IMR-90 (cell line): ENCODE measurements around the gene ATP11B. TPM values are rescaled to one million over a fixed set of nuclear protein-coding genes. Genes with fewer than 3 reads are reported as not detected.

Source experiments
- ATAC-seq: fragments of 200-7000 bp; cut with Tn5 transposase; 2 replicates; pipeline ENCODE4 v1.9.1; 2020; ENCODE audit warnings: low read depth, mild to moderate bottlenecking, moderate library complexity
- BruUV-seq: library from RNA; stranded (reverse); fragments of 400-500 nt; replicated peaks from 2 replicates; lab custom pipeline; 2021; lab: Mats Ljungman, UMichigan
- CTCF ChIA-PET: fragments of 300-600 bp; formaldehyde crosslinking; extraction: SDS; loops from one replicate; lab custom pipeline; 2021; ENCODE audit warnings: antibody characterized with exemption; lab: Yijun Ruan, JAX
- POLR2A ChIA-PET: fragments of 300-600 bp; sonication (Branson Sonifier 250); formaldehyde crosslinking; loops from one replicate; lab custom pipeline; 2022; ENCODE audit warnings: antibody characterized with exemption; ENCODE audit not compliant: unreplicated experiment; lab: Charles Lee
- DNase-seq: peaks from one replicate; pipeline ENCODE4 v3.0.0; 2013
- H2AFZ ChIP-seq: replicated peaks from 2 replicates; pipeline ENCODE3; 2013; ENCODE audit warnings: low read length, mild to moderate bottlenecking; ENCODE audit not compliant: poor library complexity
- H2AK5ac ChIP-seq: 2 replicates; pipeline ENCODE4 v1.6.1; 2013; ENCODE audit warnings: low read depth, low read length, inconsistent platforms
- H2AK9ac ChIP-seq: replicated peaks from 2 replicates; pipeline ENCODE3; 2013; ENCODE audit warnings: mild to moderate bottlenecking, low read depth, low read length, moderate library complexity; ENCODE audit not compliant: poor library complexity
- H2BK120ac ChIP-seq: 2 replicates; pipeline ENCODE4 v1.6.1; 2013; ENCODE audit warnings: low read depth, low read length, inconsistent platforms
- H2BK15ac ChIP-seq: 3 replicates; pipeline ENCODE4 v1.6.1; 2013; ENCODE audit warnings: low read depth, low read length, inconsistent platforms
- H2BK20ac ChIP-seq: 2 replicates; pipeline ENCODE4 v1.6.1; 2013; ENCODE audit warnings: low read depth, mild to moderate bottlenecking, inconsistent platforms, low read length, moderate library complexity
- H2BK5ac ChIP-seq: 2 replicates; pipeline ENCODE4 v1.6.1; 2013; ENCODE audit warnings: mild to moderate bottlenecking, low read depth, low read length, inconsistent platforms; ENCODE audit not compliant: poor library complexity, severe bottlenecking
- H3K14ac ChIP-seq: replicated peaks from 2 replicates; pipeline ENCODE4 v1.6.1; 2013; ENCODE audit warnings: low read depth, low read length, inconsistent platforms
- H3K18ac ChIP-seq: 2 replicates; pipeline ENCODE4 v1.6.1; 2013; ENCODE audit warnings: low read depth, low read length, control low read depth
- H3K23ac ChIP-seq: 2 replicates; pipeline ENCODE4 v1.6.1; 2013; ENCODE audit warnings: low read depth, low read length, inconsistent platforms
- H3K27ac ChIP-seq: 2 replicates; pipeline ENCODE4 v1.5.1; 2013; ENCODE audit warnings: mild to moderate bottlenecking, control low read depth, low read length; ENCODE audit not compliant: insufficient read depth
- H3K27me3 ChIP-seq: 2 replicates; pipeline ENCODE4 v1.6.1; 2013; ENCODE audit warnings: low read length; ENCODE audit not compliant: control insufficient read depth, insufficient read depth
- H3K36me3 ChIP-seq: 2 replicates; pipeline ENCODE4 v1.6.1; 2013; ENCODE audit warnings: low read length, mixed read lengths; ENCODE audit not compliant: control insufficient read depth, insufficient read depth
- H3K4ac ChIP-seq: 2 replicates; pipeline ENCODE4 v1.6.1; 2013; ENCODE audit warnings: low read depth, low read length, inconsistent platforms
- H3K4me1 ChIP-seq: 2 replicates; pipeline ENCODE4 v1.6.1; 2013; ENCODE audit warnings: low read length, mixed read lengths; ENCODE audit not compliant: control insufficient read depth, insufficient read depth
- H3K4me2 ChIP-seq: 2 replicates; pipeline ENCODE4 v1.6.1; 2013; ENCODE audit warnings: low read depth, mild to moderate bottlenecking, control low read depth, low read length, moderate library complexity
- H3K4me3 ChIP-seq: 2 replicates; pipeline ENCODE4 v1.5.1; 2013; ENCODE audit warnings: low read depth, mild to moderate bottlenecking, control low read depth, low read length, moderate library complexity; ENCODE audit not compliant: insufficient read depth
- H3K56ac ChIP-seq: 2 replicates; pipeline ENCODE4 v1.6.1; 2013; ENCODE audit warnings: low read length, inconsistent platforms; ENCODE audit not compliant: insufficient read depth; ENCODE audit errors: extremely low read depth
- H3K79me1 ChIP-seq, 2 experiments: 2 replicates each; pipeline ENCODE4 v1.6.1; 2013; ENCODE audit warnings: low read length in 2 of 2, inconsistent platforms in 1 of 2, low read depth in 1 of 2
- H3K9ac ChIP-seq: 2 replicates; pipeline ENCODE4 v1.6.1; 2013; ENCODE audit warnings: low read depth, low read length, control low read depth
- H3K9me1 ChIP-seq: 2 replicates; pipeline ENCODE4 v1.6.1; 2013; ENCODE audit warnings: low read length, inconsistent platforms; ENCODE audit not compliant: insufficient read depth
- H3K9me3 ChIP-seq: 2 replicates; pipeline ENCODE4 v1.6.1; 2013; ENCODE audit warnings: low read length; ENCODE audit not compliant: control insufficient read depth, insufficient read depth
- H4K20me1 ChIP-seq: 2 replicates; pipeline ENCODE4 v1.6.1; 2013; ENCODE audit warnings: low read length, inconsistent platforms; ENCODE audit not compliant: insufficient read depth
- H4K5ac ChIP-seq: 2 replicates; pipeline ENCODE4 v1.6.1; 2013; ENCODE audit warnings: mild to moderate bottlenecking, low read depth, low read length, control low read depth
- H4K8ac ChIP-seq, 2 experiments: 2 replicates each; pipeline ENCODE4 v1.6.1; 2013; ENCODE audit warnings: low read depth in 2 of 2, low read length in 2 of 2, control low read depth in 1 of 2, inconsistent platforms in 1 of 2
- H4K91ac ChIP-seq: 2 replicates; pipeline ENCODE4 v1.6.1; 2013; ENCODE audit warnings: low read depth, low read length, inconsistent platforms; ENCODE audit not compliant: insufficient read depth
- BHLHE40 ChIP-seq: fragments of 150-350 bp; IDR thresholded peaks from 2 replicates; pipeline ENCODE4 v1.6.1; 2016; ENCODE audit warnings: mild to moderate bottlenecking, low read depth, low read length
- CEBPB ChIP-seq: IDR thresholded peaks from 2 replicates; pipeline ENCODE4 v1.6.1; 2012; ENCODE audit warnings: low read depth, low read length, improper control_type of control experiment
- CHD1 ChIP-seq: IDR thresholded peaks from 2 replicates; pipeline ENCODE4 v1.6.1; 2012; ENCODE audit warnings: low read depth, low read length, improper control_type of control experiment
- FOS ChIP-seq: fragments of 150-350 bp; IDR thresholded peaks from 2 replicates; pipeline ENCODE4 v1.6.1; 2016; ENCODE audit warnings: low read depth, low read length
- MAFK ChIP-seq: IDR thresholded peaks from 2 replicates; pipeline ENCODE4 v1.6.1; 2012; ENCODE audit warnings: low read depth, low read length, improper control_type of control experiment
- MAZ ChIP-seq: IDR thresholded peaks from 2 replicates; pipeline ENCODE4 v1.6.1; 2012; ENCODE audit warnings: low read depth, mild to moderate bottlenecking, low read length, improper control_type of control experiment, moderate library complexity, borderline replicate concordance
- MXI1 ChIP-seq: IDR thresholded peaks from 2 replicates; pipeline ENCODE4 v1.6.1; 2012; ENCODE audit warnings: low read depth, mild to moderate bottlenecking, low read length, moderate library complexity, borderline replicate concordance
- NFE2L2 ChIP-seq: fragments of 150-350 bp; IDR thresholded peaks from 2 replicates; pipeline ENCODE4 v1.6.1; 2016; ENCODE audit warnings: low read depth, mild to moderate bottlenecking, low read length
- POLR2A ChIP-seq: IDR thresholded peaks from 2 replicates; pipeline ENCODE4 v1.6.1; 2012; ENCODE audit warnings: mild to moderate bottlenecking, low read depth, low read length
- RAD21 ChIP-seq: IDR thresholded peaks from 2 replicates; pipeline ENCODE4 v1.6.1; 2012; ENCODE audit warnings: low read length, improper control_type of control experiment
- RCOR1 ChIP-seq: IDR thresholded peaks from 2 replicates; pipeline ENCODE4 v1.6.1; 2012; ENCODE audit warnings: mild to moderate bottlenecking, low read length, improper control_type of control experiment; ENCODE audit not compliant: insufficient replicate concordance
- RFX5 ChIP-seq: IDR thresholded peaks from 2 replicates; pipeline ENCODE4 v1.8.0; 2012; ENCODE audit warnings: low read depth, mild to moderate bottlenecking, low read length, moderate library complexity
- SMC3 ChIP-seq: fragments of 150-350 bp; IDR thresholded peaks from 2 replicates; pipeline ENCODE4 v1.6.1; 2016; ENCODE audit warnings: low read depth, mild to moderate bottlenecking, antibody characterized with exemption, low read length, moderate library complexity
- WGBS, 2 experiments: methylation state at CpG; one replicate each; pipeline versions ENCODE4 v1.1.5 to v1.1.7; 2013; ENCODE audit warnings: missing lambda C conversion rate in 2 of 2; ENCODE audit not compliant: insufficient read length in 1 of 2; ENCODE audit errors: extremely low coverage in 2 of 2; 5-methylcytosine and 5-hydroxymethylcytosine counted together
- dilution Hi-C: fragments of 300-500 bp; cut with HindIII; formaldehyde crosslinking; loops from one replicate; pipeline ENCODE4 v1.14.3; 2018; ENCODE audit warnings: low sequenced_read_pairs; ENCODE audit not compliant: unreplicated experiment
- in situ Hi-C: fragments of 300-500 bp; cut with MboI; formaldehyde crosslinking; loops from 3 replicates; pipeline ENCODE4 v1.14.3; 2019; ENCODE audit warnings: low sequenced_read_pairs, inconsistent platforms, mixed read lengths
- intact Hi-C: fragments of 100-400 bp; cut with micrococcal nuclease; formaldehyde crosslinking; loops from 2 replicates; pipeline ENCODE4 v1.10.0; 2022
- polyA plus RNA-seq, 3 experiments: library from polyadenylated mRNA; depleted of rRNA; stranded (reverse); fragments of >200 nt; gene quantifications; 2 replicates each; pipeline ENCODE4 v1.2.3, GENCODE V29; 2012; ENCODE audit warnings: low replicate concordance in 1 of 3
- total RNA-seq: library from RNA; depleted of rRNA; stranded (reverse); fragments of >200 nt; gene quantifications from 2 replicates; pipeline ENCODE4 v1.2.3, GENCODE V29; 2012
- TF ChIP-seq, protein P1 (sequence below): conservative IDR thresholded peaks from 2 replicates; pipeline ENCODE4 v1.5.1; 2012; ENCODE audit warnings: mild to moderate bottlenecking, low read depth, low read length, improper control_type of control experiment
- TF ChIP-seq, protein P2 (sequence below): fragments of 150-350 bp; IDR thresholded peaks from 2 replicates; pipeline ENCODE4 v1.6.1; 2017; ENCODE audit warnings: mild to moderate bottlenecking, antibody characterized with exemption, low read length, low read depth
- TF ChIP-seq, protein P3 (sequence below): fragments of 150-350 bp; IDR thresholded peaks from 2 replicates; pipeline ENCODE4 v1.6.1; 2016; ENCODE audit warnings: low read depth, mild to moderate bottlenecking, low read length, moderate library complexity, borderline replicate concordance

Gene ATP11B
- total and polyA plus RNA-seq, 2 of the 4 experiments (the other 2 are of a cell fraction): 10.0 to 39.6 TPM

GRCh38 chr3:182782149-182782548 lies 11.2 kb upstream of the ATP11B start:
- no peak overlapping the region for H3K4me3 ChIP-seq
- no peak overlapping the region for H3K18ac ChIP-seq
- H3K23ac ChIP-seq: no peak overlapping the region
- no peak for DNase-seq
- H2BK120ac ChIP-seq: no peak overlapping the region
- no peak overlapping the region for H2BK20ac ChIP-seq
- no peak overlapping the region for H4K8ac ChIP-seq
- no peaks in the 10 kb centered on the region for H4K20me1 ChIP-seq
- no peak overlapping the region for H3K27ac ChIP-seq
- H2BK5ac ChIP-seq: no peak overlapping the region
- in situ Hi-C loops (no loop called here), dilution Hi-C loops (no loop called here), intact Hi-C loops (no loop called here)
- H2AK5ac ChIP-seq: no peak overlapping the region
- ChIA-PET CTCF (no interaction called here), POLR2A (no interaction called here)
- H3K4ac ChIP-seq: no peak overlapping the region
- no peak overlapping the region for H3K9ac ChIP-seq
- H3K4me1 ChIP-seq: no peaks in the 10 kb centered on the region
- no peaks in the 10 kb centered on the region for H3K36me3 ChIP-seq
- no peak overlapping the region for H2AK9ac ChIP-seq
- H4K91ac ChIP-seq: no peak overlapping the region
- no peak overlapping the region for H2BK15ac ChIP-seq
- no peak for TF ChIP-seq MAFK
- no peak for TF ChIP-seq RAD21
- TF ChIP-seq, protein P1, sequence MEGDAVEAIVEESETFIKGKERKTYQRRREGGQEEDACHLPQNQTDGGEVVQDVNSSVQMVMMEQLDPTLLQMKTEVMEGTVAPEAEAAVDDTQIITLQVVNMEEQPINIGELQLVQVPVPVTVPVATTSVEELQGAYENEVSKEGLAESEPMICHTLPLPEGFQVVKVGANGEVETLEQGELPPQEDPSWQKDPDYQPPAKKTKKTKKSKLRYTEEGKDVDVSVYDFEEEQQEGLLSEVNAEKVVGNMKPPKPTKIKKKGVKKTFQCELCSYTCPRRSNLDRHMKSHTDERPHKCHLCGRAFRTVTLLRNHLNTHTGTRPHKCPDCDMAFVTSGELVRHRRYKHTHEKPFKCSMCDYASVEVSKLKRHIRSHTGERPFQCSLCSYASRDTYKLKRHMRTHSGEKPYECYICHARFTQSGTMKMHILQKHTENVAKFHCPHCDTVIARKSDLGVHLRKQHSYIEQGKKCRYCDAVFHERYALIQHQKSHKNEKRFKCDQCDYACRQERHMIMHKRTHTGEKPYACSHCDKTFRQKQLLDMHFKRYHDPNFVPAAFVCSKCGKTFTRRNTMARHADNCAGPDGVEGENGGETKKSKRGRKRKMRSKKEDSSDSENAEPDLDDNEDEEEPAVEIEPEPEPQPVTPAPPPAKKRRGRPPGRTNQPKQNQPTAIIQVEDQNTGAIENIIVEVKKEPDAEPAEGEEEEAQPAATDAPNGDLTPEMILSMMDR: no peak
- TF ChIP-seq, protein P2, sequence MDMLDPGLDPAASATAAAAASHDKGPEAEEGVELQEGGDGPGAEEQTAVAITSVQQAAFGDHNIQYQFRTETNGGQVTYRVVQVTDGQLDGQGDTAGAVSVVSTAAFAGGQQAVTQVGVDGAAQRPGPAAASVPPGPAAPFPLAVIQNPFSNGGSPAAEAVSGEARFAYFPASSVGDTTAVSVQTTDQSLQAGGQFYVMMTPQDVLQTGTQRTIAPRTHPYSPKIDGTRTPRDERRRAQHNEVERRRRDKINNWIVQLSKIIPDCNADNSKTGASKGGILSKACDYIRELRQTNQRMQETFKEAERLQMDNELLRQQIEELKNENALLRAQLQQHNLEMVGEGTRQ: no peak
- no peak for TF ChIP-seq NFE2L2
- TF ChIP-seq BHLHE40: no peak
- TF ChIP-seq MXI1: no peak
- no peak for TF ChIP-seq RCOR1
- no peak for TF ChIP-seq SMC3
- no peak for TF ChIP-seq CHD1
- TF ChIP-seq, protein P3, sequence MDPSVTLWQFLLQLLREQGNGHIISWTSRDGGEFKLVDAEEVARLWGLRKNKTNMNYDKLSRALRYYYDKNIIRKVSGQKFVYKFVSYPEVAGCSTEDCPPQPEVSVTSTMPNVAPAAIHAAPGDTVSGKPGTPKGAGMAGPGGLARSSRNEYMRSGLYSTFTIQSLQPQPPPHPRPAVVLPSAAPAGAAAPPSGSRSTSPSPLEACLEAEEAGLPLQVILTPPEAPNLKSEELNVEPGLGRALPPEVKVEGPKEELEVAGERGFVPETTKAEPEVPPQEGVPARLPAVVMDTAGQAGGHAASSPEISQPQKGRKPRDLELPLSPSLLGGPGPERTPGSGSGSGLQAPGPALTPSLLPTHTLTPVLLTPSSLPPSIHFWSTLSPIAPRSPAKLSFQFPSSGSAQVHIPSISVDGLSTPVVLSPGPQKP: no peak
- TF ChIP-seq POLR2A: no peak
- TF ChIP-seq MAZ: no peak
- TF ChIP-seq RFX5: no peak
- no peak for TF ChIP-seq FOS
- no peak for TF ChIP-seq CEBPB
- H2AFZ ChIP-seq: no peak overlapping the region
- H3K27me3 ChIP-seq: peaks cover 4% of the 10 kb centered on the region
- no peak overlapping the region for H3K56ac ChIP-seq
- WGBS, 2 experiments: no CpG with 5 or more reads among the region's 1 CpG
- no peak overlapping the region for H4K5ac ChIP-seq
- no peak overlapping the region for H3K4me2 ChIP-seq
- H3K9me3 ChIP-seq: no peaks in the 10 kb centered on the region; the same call in 1 of the 2 replicates
- H3K14ac ChIP-seq: no peak overlapping the region
- no peaks in the 10 kb centered on the region for H3K79me1 ChIP-seq
- no peak for ATAC-seq
- no peaks in the 10 kb centered on the region for H3K9me1 ChIP-seq
- no TSS peak for BruUV-seq
